SK-N-SH treated with all-trans-retinoic acid at 6 μM for 48 hours (cell line): ENCODE data around the gene ZNHIT2.
A peak's percentile ranks its signal among the peaks of the same experiment; 100 is the strongest.

ENCODE experiments used
- ATAC-seq: fragments of 200-7000 bp; cut with Tn5 transposase; 3 replicates; pipeline ENCODE4 v1.9.1; 2020; ENCODE audit warnings: mild to moderate bottlenecking, moderate library complexity
- ARNTL ChIP-seq: fragments of 450-650 bp; formaldehyde crosslinking; IDR thresholded peaks from 2 replicates; pipeline ENCODE4 v1.5.0; 2020; ENCODE audit warnings: low read depth, mild to moderate bottlenecking, moderate library complexity, borderline replicate concordance
- CSDC2 ChIP-seq: fragments of 250-450 bp; sonication (Bioruptor Pico); IDR thresholded peaks from 2 replicates; pipeline ENCODE4 v1.5.0; 2020; ENCODE audit warnings: mild to moderate bottlenecking, moderate library complexity
- ESRRG ChIP-seq: fragments of 250-450 bp; sonication (Bioruptor Pico); IDR thresholded peaks from 2 replicates; pipeline ENCODE4 v1.6.1; 2021; ENCODE audit warnings: mild to moderate bottlenecking
- ISL1 ChIP-seq: fragments of 250-450 bp; sonication (Bioruptor Pico); IDR thresholded peaks from 2 replicates; pipeline ENCODE4 v2.1.2; 2022; ENCODE audit warnings: mild to moderate bottlenecking, moderate library complexity
- PPARA ChIP-seq: fragments of 250-450 bp; sonication (Bioruptor Pico); IDR thresholded peaks from 2 replicates; pipeline ENCODE4 v1.5.0; 2020; ENCODE audit warnings: mild to moderate bottlenecking, borderline replicate concordance
- RARB ChIP-seq: fragments of 250-450 bp; sonication (Bioruptor Pico); IDR thresholded peaks from 2 replicates; pipeline ENCODE4 v1.8.0; 2021; ENCODE audit warnings: mild to moderate bottlenecking, moderate library complexity
- SNAI2 ChIP-seq: fragments of 250-450 bp; sonication (Bioruptor Pico); IDR thresholded peaks from 2 replicates; pipeline ENCODE4 v1.5.0; 2020; ENCODE audit warnings: mild to moderate bottlenecking, moderate library complexity
- TCF4 ChIP-seq: fragments of 250-450 bp; sonication (Bioruptor Pico); IDR thresholded peaks from 2 replicates; pipeline ENCODE4 v1.8.0; 2021; ENCODE audit warnings: mild to moderate bottlenecking, moderate library complexity, borderline replicate concordance
- ZC3H10 ChIP-seq: fragments of 250-450 bp; sonication (Bioruptor Pico); IDR thresholded peaks from 2 replicates; pipeline ENCODE4 v1.5.1; 2021; ENCODE audit warnings: mild to moderate bottlenecking, moderate library complexity
- ZFP3 ChIP-seq: fragments of 250-450 bp; sonication (Bioruptor Pico); IDR thresholded peaks from 2 replicates; pipeline ENCODE4 v1.5.0; 2020; ENCODE audit warnings: mild to moderate bottlenecking, moderate library complexity
- ZFP30 ChIP-seq: fragments of 450-650 bp; formaldehyde crosslinking; IDR thresholded peaks from 2 replicates; pipeline ENCODE4 v1.5.0; 2022; ENCODE audit warnings: mild to moderate bottlenecking, moderate library complexity
- ZNF70 ChIP-seq: fragments of 450-650 bp; formaldehyde crosslinking; IDR thresholded peaks from 2 replicates; pipeline ENCODE4 v1.5.0; 2020; ENCODE audit warnings: mild to moderate bottlenecking, moderate library complexity
- ZNF8 ChIP-seq: fragments of 450-650 bp; formaldehyde crosslinking; IDR thresholded peaks from 2 replicates; pipeline ENCODE4 v1.5.0; 2020; ENCODE audit warnings: mild to moderate bottlenecking, moderate library complexity
- TF ChIP-seq, protein P1 (sequence below): fragments of 250-450 bp; sonication (Bioruptor Pico); IDR thresholded peaks from 2 replicates; pipeline ENCODE4 v1.5.0; 2020; ENCODE audit warnings: mild to moderate bottlenecking, moderate library complexity
- TF ChIP-seq, protein P2 (sequence below): fragments of 250-450 bp; sonication (Bioruptor Pico); IDR thresholded peaks from 2 replicates; pipeline ENCODE4 v1.5.1; 2020; ENCODE audit warnings: low read depth, mild to moderate bottlenecking, moderate library complexity
- TF ChIP-seq, protein P3 (sequence below): fragments of 250-450 bp; sonication (Bioruptor Pico); IDR thresholded peaks from 2 replicates; pipeline ENCODE4 v1.8.0; 2021; ENCODE audit warnings: low read depth, mild to moderate bottlenecking, moderate library complexity, borderline replicate concordance
- TF ChIP-seq, protein P4 (sequence below): fragments of 250-450 bp; sonication (Bioruptor Pico); IDR thresholded peaks from 2 replicates; pipeline ENCODE4 v1.8.0; 2020; ENCODE audit warnings: mild to moderate bottlenecking, moderate library complexity, borderline replicate concordance
- TF ChIP-seq, protein P5 (sequence below): fragments of 250-450 bp; sonication (Bioruptor Pico); IDR thresholded peaks from 2 replicates; pipeline ENCODE4 v1.5.1; 2021; ENCODE audit warnings: mild to moderate bottlenecking, moderate library complexity

Gene ZNHIT2

DNA sequence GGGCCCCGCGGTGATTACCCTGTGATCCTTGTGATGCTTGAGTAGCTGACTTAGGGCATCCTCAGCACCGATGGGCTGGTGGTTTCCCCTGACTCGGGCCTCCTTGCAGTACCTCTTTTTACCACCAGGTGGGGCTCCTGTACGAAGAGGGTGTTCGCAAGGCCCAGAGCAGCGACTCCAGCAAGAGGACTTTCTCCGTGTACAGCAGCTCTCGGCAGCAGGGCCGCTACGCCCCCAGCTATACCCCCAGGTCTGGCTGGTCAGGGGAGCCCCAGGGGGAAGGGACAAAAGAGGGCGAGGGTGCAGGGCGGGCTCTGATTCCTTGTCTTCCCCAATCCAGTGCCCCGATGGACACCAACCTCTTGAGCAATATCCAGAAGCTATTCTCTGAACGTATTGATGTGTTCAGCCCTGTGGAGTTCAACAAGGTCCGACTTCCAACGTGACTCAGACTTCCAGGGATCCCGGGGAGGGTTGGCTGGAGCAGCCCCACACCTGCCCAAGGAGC lies 7.1 kb downstream of the ZNHIT2 start:
- TF ChIP-seq, protein P1, sequence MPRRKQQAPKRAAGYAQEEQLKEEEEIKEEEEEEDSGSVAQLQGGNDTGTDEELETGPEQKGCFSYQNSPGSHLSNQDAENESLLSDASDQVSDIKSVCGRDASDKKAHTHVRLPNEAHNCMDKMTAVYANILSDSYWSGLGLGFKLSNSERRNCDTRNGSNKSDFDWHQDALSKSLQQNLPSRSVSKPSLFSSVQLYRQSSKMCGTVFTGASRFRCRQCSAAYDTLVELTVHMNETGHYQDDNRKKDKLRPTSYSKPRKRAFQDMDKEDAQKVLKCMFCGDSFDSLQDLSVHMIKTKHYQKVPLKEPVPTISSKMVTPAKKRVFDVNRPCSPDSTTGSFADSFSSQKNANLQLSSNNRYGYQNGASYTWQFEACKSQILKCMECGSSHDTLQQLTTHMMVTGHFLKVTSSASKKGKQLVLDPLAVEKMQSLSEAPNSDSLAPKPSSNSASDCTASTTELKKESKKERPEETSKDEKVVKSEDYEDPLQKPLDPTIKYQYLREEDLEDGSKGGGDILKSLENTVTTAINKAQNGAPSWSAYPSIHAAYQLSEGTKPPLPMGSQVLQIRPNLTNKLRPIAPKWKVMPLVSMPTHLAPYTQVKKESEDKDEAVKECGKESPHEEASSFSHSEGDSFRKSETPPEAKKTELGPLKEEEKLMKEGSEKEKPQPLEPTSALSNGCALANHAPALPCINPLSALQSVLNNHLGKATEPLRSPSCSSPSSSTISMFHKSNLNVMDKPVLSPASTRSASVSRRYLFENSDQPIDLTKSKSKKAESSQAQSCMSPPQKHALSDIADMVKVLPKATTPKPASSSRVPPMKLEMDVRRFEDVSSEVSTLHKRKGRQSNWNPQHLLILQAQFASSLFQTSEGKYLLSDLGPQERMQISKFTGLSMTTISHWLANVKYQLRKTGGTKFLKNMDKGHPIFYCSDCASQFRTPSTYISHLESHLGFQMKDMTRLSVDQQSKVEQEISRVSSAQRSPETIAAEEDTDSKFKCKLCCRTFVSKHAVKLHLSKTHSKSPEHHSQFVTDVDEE (CRISPR knock-in tag) = no peak
- TF ChIP-seq, protein P2, sequence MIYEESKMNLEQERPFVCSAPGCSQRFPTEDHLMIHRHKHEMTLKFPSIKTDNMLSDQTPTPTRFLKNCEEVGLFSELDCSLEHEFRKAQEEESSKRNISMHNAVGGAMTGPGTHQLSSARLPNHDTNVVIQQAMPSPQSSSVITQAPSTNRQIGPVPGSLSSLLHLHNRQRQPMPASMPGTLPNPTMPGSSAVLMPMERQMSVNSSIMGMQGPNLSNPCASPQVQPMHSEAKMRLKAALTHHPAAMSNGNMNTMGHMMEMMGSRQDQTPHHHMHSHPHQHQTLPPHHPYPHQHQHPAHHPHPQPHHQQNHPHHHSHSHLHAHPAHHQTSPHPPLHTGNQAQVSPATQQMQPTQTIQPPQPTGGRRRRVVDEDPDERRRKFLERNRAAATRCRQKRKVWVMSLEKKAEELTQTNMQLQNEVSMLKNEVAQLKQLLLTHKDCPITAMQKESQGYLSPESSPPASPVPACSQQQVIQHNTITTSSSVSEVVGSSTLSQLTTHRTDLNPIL (CRISPR knock-in tag) = no peak
- no peak for TF ChIP-seq ISL1
- no peak for TF ChIP-seq ZFP3 (CRISPR knock-in tag)

DNA sequence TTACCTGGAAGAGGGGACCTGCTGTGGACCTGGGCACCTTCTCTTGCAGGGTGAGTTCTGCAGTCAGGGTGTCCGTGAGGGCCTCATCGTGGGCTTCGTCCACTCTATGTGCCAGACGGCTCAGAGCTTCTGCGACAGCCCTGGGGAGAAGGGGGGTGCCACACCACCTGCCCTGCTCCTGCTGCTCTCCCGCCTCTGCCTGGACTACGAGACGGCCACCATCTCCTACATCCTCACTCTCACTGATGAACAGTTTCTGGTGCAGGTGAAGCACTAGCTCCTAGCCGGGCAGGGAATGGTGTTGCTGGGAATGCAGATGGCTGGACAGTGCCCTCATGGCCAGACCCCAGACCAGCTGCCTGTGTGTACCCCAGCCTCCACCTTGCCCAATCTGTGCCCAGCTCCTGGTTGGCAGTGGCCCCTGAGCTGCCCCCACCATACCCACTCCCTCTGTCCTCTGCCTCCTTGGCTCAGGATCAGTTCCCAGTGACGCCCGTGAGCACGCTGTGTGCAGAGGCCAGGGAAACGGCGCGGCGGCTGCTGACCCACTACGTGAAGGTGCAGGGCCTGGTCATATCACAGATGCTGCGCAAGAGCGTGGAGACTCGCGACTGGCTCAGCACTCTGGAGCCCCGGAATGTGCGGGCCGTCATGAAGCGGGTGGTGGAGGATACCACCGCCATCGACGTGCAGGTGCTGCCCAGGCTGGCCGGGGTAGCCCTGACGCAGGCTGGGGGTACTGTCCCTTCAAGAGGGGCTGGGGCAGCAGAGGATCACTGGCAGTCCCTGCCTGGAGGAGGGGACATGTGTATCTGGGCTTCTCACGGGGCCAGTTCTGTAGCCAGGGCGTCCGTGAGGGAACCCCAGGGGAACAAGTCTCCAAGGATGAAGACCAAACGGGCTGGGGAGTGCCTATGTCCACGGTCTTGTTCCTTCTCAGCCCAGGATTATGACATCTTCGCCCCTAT lies 8.0 kb downstream of the ZNHIT2 start:
- no peak for TF ChIP-seq ARNTL (CRISPR knock-in tag)
- ATAC-seq = no peak

More for the DNA sequence above, 7.1 kb downstream of the ZNHIT2 start:
- peak; percentile 60 for ATAC-seq

DNA sequence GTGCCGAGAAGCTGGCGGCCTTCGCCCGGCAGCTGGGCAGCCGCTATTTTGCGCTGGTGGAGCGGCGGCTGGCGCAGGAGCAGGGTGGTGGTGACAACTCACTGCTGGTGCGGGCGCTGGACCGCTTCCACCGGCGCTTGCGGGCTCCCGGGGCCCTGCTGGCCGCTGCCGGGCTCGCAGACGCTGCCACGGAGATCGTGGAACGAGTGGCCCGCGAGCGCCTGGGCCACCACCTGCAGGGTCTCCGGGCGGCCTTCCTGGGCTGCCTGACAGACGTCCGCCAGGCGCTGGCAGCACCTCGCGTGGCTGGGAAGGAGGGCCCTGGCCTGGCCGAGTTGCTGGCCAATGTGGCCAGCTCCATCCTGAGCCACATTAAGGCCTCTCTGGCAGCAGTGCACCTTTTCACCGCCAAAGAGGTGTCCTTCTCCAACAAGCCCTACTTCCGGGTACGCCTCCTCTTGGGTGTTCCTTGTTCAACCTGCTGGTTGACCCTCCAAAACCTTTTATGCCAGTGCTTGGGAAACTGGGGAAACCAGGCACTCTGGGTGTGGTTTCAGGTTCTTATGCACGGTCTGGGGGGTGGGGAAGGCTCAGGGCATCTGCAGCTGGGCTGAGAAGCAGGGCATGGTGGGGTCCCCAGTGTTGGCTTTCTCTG lies 8.9 kb downstream of the ZNHIT2 start:
- TF ChIP-seq, protein P3, sequence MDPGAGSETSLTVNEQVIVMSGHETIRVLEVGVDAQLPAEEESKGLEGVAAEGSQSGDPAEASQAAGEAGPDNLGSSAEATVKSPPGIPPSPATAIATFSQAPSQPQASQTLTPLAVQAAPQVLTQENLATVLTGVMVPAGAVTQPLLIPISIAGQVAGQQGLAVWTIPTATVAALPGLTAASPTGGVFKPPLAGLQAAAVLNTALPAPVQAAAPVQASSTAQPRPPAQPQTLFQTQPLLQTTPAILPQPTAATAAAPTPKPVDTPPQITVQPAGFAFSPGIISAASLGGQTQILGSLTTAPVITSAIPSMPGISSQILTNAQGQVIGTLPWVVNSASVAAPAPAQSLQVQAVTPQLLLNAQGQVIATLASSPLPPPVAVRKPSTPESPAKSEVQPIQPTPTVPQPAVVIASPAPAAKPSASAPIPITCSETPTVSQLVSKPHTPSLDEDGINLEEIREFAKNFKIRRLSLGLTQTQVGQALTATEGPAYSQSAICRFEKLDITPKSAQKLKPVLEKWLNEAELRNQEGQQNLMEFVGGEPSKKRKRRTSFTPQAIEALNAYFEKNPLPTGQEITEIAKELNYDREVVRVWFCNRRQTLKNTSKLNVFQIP (CRISPR knock-in tag) = no peak
- TF ChIP-seq ZNF70 (CRISPR knock-in tag) (no peak), CSDC2 (CRISPR knock-in tag) (no peak), ESRRG (CRISPR knock-in tag) (no peak), PPARA (CRISPR knock-in tag) (no peak), ZFP3 (CRISPR knock-in tag) (no peak), TCF4 (CRISPR knock-in tag) (no peak), ZC3H10 (no peak), ISL1 (no peak), ZFP30 (CRISPR knock-in tag) (no peak), ARNTL (CRISPR knock-in tag) (no peak), SNAI2 (CRISPR knock-in tag) (no peak), ZNF8 (CRISPR knock-in tag) (no peak), RARB (no peak)
- TF ChIP-seq, protein P2 (CRISPR knock-in tag) = no peak
- TF ChIP-seq, protein P4, sequence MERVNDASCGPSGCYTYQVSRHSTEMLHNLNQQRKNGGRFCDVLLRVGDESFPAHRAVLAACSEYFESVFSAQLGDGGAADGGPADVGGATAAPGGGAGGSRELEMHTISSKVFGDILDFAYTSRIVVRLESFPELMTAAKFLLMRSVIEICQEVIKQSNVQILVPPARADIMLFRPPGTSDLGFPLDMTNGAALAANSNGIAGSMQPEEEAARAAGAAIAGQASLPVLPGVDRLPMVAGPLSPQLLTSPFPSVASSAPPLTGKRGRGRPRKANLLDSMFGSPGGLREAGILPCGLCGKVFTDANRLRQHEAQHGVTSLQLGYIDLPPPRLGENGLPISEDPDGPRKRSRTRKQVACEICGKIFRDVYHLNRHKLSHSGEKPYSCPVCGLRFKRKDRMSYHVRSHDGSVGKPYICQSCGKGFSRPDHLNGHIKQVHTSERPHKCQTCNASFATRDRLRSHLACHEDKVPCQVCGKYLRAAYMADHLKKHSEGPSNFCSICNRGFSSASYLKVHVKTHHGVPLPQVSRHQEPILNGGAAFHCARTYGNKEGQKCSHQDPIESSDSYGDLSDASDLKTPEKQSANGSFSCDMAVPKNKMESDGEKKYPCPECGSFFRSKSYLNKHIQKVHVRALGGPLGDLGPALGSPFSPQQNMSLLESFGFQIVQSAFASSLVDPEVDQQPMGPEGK = no peak
- TF ChIP-seq, protein P5, sequence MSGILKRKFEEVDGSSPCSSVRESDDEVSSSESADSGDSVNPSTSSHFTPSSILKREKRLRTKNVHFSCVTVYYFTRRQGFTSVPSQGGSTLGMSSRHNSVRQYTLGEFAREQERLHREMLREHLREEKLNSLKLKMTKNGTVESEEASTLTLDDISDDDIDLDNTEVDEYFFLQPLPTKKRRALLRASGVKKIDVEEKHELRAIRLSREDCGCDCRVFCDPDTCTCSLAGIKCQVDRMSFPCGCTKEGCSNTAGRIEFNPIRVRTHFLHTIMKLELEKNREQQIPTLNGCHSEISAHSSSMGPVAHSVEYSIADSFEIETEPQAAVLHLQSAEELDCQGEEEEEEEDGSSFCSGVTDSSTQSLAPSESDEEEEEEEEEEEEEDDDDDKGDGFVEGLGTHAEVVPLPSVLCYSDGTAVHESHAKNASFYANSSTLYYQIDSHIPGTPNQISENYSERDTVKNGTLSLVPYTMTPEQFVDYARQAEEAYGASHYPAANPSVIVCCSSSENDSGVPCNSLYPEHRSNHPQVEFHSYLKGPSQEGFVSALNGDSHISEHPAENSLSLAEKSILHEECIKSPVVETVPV (CRISPR knock-in tag) = no peak
- TF ChIP-seq, protein P1 (CRISPR knock-in tag) = no peak
- no peak for ATAC-seq
